NB4 (cell line): ENCODE measurements around the gene SLC46A1.

ENCODE experiments used
- DNase-seq: peaks from one replicate; pipeline ENCODE4 v3.0.0; 2010; ENCODE audit warnings: low read depth
- H3K4me3 ChIP-seq: one replicate; pipeline ENCODE4 v1.5.1; 2011; ENCODE audit warnings: mild to moderate bottlenecking, low read depth, low read length, moderate library complexity
- CTCF ChIP-seq: IDR thresholded peaks from one replicate; pipeline ENCODE4 v1.5.1; 2012; ENCODE audit warnings: low read depth, low read length
- MAX ChIP-seq: IDR thresholded peaks from 2 replicates; pipeline ENCODE4 v1.6.1; 2011; ENCODE audit warnings: low read depth, low read length
- MYC ChIP-seq: IDR thresholded peaks from 2 replicates; pipeline ENCODE4 v1.6.1; 2011; ENCODE audit warnings: low read depth, low read length
- POLR2A ChIP-seq: IDR thresholded peaks from 2 replicates; pipeline ENCODE4 v1.6.1; 2011; ENCODE audit warnings: mild to moderate bottlenecking; ENCODE audit not compliant: insufficient read length; ENCODE audit errors: extremely low read depth

Gene SLC46A1

GRCh38 chr17:28372203-28372944, 33.6 kb downstream of the SLC46A1 start:
- no peak overlapping the region for H3K4me3 ChIP-seq
- DNase-seq = no peak

GRCh38 chr17:28371245-28372202, 34.5 kb downstream of the SLC46A1 start, which contains the start of gene SARM1:
TSS of gene SARM1 (plus strand) at chr17:28371694. CDS start at chr17:28372033, 339 bp downstream.
- peak; percentile 82 for DNase-seq
- H3K4me3 ChIP-seq = no peak within 1 kb of the TSS
- TF ChIP-seq MAX = peak; percentile 62
- TF ChIP-seq MYC = peak; percentile 39; the same call in 1 of the 2 replicates
- no peak for TF ChIP-seq CTCF

More at GRCh38 chr17:28372203-28372944, 33.6 kb downstream of the SLC46A1 start:
- no peak for TF ChIP-seq POLR2A

- H3K4me3 ChIP-seq = no peak overlapping the region
Measured at GRCh38 chr17:28370744-28371103, 35.3 kb downstream of the SLC46A1 start.

GRCh38 chr17:28370035-28370743, 35.8 kb downstream of the SLC46A1 start, which contains the start of gene VTN:
TSS of gene VTN (minus strand) at chr17:28370307. CDS start at chr17:28370203, 104 bp downstream.
- TF ChIP-seq CTCF (peak; percentile 5), MAX (no peak)
- DNase-seq = peak; percentile 45
- H3K4me3 ChIP-seq = no peak within 1 kb of the TSS

More at GRCh38 chr17:28370744-28371103, 35.3 kb downstream of the SLC46A1 start:
- no peak for TF ChIP-seq MYC
- no peak for TF ChIP-seq CTCF
- no peak for TF ChIP-seq MAX
- DNase-seq = no peak

DNA sequence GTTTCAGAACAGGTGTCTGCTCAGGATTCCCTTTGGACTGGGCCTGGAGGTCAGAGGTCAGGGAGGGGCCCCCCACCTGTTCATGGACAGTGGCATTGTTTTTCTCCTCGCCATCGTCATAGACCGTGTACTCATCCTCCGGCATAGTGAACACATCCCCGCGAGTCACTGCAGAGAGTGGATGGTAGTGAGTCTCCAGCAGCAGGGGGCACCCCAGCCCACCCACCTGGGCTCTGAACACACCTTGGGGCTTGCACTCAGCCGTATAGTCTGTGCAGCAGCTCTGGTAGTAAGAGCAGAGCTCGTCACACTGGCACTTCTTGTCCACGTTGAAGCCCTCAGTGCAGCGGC, 36.4 kb downstream of the SLC46A1 start:
- TF ChIP-seq MAX = no peak
- TF ChIP-seq CTCF = no peak
- TF ChIP-seq MYC = no peak
- TF ChIP-seq POLR2A = no peak
- no peak for DNase-seq
- no peak overlapping the region for H3K4me3 ChIP-seq

DNA sequence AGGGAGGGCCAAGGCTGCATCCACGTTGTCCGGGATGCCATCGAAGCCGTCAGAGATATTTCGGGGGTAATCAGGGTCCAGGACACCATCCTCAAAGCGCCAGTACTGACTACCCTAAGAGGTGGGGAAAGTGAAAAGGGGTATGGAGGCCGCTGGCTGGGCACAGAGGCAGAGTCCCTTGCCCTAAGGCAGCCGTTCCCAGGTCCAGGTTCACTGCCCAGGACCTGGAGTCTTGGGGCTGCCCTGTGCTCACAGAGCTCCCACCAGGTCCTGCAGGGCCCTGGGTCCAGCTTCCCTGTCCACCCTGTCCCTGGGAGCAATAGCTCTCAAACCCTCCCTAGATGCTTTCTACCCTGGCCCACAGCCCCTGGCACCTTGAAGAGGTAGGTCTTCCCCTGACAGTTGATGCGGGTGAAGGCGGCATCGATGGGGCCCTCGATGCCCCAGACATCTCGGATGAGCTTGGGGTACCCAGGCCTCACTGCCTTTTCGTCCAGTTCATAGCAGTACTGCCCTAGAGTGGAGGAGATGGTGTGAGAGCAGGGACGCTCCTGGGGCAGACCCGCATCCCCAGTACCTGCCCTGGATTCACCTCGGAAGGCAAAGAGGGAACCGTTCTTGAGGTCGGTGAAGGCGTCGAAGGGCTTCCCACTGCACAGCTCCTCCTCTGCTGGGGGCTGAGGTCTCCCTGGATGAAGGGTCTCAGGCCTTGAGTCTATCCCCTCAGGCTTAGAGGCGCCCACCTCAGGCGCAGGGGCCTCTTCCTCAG, 36.9 kb downstream of the SLC46A1 start:
- DNase-seq = no peak
- TF ChIP-seq POLR2A = no peak
- TF ChIP-seq MAX = no peak
- no peak for TF ChIP-seq CTCF
- H3K4me3 ChIP-seq = no peak overlapping the region
